HG03196 (cell line): Measurements from ENCODE around the gene RAPGEF3.
A peak's percentile ranks its signal among the peaks of the same experiment; 100 is the strongest.

Source experiments
- ATAC-seq: cut with Tn5 transposase; IDR thresholded peaks from one replicate; pipeline ENCODE4 v1.9.1; 2021; ENCODE audit not compliant: unreplicated experiment

RAPGEF3 gene

DNA sequence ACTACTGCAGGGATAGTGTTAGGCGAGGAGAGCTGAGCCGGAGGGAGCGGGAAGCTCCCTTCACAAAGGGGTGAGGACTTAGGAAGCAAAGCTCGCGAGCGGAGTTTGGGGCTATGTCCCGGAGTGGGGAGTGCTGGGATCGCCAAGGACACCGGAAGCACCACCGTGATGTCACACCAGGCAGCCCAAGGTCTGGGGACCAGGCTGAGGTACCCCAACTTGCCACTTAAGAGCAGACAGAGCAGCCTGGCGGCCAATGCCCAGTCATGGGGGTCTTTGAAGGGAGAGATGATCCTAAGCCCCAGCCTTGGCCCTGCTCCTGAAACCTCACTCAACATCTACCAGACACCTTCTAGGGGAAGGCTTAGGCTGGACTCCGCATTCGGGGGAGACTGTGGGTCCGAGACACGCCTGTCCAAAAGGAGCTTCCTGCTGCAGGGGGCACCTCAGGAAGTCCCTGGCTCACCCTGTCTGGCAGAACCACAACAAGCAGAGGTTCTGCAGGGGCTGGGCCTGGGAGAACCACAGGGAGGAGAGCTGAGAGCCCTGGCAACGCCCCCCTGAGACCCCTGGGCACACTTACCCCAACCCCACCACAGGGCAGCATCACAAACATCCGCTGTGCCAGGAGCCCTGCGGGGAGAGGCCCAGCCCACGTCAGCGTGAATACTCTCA is 32.1 kb upstream of the RAPGEF3 start:
- ATAC-seq, result no peak

DNA sequence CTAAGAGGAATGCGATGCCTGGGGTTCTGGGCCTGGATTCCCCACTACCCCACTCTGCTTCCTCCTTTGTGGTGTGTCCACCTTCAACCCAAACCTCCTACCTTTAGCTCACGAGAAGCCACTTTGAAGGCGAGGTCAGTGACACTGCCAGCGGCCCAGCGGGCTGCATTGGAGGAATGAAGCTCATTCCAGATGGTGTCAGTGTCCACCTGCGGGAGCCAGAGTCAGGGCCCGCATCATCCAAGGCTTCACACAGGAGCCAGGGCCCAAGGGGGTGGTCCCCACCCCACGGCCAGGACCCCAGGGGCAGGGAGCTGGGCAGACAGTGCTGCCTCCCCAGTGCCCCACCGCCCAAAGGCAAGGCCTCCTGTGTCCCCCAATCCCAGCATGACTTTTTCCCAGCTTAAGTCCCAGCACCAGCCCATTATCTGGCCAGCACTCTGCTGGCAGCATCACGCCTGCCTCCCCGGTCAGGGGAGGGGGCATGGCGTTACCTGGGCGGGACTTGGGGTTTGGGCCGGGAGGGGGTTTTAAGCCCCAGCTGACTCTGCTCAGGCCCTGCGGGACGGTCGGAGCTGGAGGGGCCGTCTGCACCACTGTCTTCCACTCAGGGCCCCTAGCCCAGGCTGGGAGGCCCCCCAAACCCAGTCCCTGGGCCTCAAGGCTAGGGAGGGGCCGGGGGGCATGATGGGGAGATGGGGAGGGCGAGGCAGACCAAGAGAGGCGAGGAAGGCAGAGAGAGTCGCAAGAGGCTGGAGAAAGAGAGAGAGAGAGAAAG is 31.2 kb upstream of the RAPGEF3 start:
- ATAC-seq, result no peak

DNA sequence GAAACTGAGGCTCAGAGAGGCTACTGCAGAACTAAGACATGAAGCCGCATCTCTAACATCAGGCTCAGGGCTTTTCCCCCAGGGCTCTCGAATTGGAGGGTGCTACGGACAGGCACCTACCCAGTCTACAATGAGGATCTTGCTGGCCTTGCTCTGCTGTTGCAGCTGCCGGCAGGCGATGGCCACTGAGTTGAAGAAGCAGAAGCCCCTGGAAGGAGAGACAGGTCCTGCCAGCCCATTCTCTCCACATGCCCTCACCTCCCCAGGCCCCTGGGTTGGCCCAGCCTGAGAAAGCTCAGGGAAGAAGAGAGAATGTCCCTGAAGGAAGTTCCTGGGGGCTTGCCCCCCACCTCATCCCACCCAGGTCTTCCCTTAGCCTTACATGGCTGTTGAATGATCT is 30.5 kb upstream of the RAPGEF3 start:
- no peak for ATAC-seq

DNA sequence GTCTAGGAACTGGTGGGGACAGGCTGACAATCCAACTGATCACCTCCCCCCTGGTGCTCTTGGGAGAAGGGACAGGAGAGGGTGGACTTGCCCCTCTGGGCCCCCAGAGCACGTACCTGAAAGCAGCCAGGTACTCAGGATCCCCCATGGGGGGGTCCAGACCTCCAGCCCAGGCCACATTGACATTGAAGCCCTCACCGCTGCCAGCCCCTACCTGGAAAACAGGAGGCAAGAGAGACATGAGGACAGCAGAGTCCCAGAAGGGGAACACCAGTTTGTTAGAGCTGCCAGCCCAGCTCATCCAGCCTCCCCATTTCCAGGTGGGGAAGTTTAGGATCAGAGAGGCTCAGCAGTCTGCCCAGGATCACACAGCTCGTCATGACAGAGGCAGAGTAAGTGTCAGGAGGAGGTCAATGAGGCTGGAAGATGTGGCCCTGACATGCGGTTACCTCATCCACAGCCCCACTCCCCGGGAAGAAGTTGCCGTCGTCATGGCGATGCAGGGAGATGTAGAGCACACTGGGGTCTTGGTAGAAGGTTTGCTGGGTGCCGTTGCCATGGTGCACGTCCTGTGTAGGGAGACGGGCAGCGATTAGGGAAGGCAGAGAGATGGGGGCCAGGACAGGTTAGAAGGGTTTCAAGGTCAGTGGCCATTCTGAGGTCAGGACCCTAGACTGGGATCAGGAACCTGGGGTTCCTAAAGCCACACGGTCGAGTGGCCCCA is 29.1 kb upstream of the RAPGEF3 start:
- ATAC-seq, result no peak

DNA sequence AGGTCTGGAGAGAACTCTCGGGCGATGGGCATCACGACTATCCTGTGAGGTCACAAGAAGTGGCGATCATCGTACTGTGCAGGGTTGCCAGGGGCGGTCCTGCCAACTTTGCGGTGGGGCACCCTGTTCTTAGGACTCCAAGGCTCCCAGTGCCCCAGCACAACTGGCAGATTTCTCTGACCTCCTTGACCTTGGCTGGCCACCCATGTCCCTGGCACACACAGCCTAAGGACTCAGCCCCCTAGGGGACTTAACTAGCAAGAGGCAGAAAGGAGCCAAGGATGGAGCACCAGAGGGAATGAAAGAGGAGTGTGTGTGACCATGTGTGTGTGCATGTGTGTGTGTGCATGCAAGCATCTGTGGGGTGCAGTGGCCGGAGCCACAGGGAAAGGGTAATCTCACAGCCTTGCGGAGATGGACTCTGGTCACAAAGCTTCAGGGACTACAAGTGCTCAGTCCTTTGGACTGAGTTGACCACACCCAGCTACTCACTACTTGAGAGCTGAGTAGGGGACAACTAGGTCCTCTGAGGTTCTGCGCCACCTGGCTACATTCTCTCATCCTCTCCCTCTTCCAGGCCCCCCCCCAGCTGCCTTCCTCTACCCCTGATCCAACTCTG is 28.1 kb upstream of the RAPGEF3 start:
- ATAC-seq, result no peak

DNA sequence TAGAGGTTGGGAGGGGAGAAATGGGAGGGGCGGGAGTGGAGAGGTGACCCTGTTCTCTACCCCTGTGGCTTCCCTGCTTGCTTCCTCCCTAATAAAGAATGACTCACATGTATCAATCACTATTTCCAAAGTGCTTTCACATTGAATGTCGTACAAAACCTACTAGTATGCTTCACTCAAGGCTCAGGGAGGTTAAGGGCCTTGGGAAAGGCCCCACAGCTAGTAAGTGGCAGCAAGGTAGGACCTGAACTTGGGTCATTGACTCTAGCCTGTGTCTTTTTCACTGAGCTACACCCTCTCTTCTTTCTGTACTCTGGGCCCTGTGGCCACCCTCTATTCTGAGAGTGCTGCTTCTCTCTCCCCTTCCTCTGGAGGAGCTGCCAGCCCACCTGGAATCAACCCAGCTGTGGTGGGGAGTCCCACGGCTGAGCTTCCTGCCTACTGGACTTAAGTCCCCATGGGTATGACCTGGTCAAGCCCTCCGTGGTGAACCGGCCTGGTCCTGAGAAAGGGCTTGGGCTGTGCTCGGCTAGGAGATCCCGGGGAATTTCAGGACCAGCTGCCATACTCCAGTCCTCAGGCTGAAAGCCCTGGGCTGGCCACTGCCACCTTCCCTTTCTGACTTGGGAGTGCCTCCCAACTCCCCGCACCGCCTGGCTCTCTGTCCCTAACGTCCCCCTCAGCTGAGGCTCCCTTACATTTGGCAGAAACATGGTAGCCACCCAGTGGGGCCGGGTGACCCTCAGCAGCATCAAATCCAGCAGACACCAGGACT is 27.4 kb upstream of the RAPGEF3 start:
- no peak for ATAC-seq

DNA sequence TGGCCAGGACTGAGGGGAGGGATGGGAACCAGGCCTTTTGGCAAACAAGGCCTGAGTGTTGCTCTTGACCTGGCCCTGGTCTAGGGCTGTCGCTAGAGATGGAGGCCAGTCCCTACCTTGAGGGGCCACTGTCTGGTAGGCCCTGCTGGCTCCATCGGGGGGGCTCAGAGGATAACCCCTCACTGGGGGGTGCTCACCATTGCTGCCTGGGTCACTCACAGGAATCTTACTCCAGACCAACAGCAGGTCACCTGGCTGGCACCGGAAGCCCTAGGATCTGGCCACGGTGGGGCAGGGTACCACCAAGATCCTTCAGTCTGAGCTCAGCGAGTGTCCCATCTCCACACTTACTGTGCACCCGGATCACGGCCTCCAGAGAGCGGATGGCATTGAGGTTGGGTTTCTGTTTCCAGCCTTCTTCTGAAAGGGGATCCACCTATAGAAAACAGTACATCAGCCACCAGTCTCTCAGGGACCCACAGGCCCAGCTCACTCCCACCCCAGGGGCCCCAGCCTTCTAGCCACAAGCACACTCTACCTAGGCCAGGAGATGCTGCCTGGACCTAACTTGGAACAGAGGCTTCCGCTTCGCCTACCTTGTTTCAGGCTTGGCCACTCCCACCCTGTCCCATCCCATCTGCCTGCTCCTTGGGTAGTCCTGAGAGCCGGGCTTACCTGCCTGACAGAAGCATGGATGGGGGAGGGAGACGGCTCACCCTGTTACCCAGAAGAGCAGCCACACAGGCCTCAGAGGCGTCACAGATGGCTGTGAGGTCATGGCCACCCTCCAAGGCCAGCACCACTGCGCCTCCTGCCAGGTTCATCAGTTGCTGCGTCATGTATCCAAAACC is 26.6 kb upstream of the RAPGEF3 start:
- ATAC-seq, result no peak

DNA sequence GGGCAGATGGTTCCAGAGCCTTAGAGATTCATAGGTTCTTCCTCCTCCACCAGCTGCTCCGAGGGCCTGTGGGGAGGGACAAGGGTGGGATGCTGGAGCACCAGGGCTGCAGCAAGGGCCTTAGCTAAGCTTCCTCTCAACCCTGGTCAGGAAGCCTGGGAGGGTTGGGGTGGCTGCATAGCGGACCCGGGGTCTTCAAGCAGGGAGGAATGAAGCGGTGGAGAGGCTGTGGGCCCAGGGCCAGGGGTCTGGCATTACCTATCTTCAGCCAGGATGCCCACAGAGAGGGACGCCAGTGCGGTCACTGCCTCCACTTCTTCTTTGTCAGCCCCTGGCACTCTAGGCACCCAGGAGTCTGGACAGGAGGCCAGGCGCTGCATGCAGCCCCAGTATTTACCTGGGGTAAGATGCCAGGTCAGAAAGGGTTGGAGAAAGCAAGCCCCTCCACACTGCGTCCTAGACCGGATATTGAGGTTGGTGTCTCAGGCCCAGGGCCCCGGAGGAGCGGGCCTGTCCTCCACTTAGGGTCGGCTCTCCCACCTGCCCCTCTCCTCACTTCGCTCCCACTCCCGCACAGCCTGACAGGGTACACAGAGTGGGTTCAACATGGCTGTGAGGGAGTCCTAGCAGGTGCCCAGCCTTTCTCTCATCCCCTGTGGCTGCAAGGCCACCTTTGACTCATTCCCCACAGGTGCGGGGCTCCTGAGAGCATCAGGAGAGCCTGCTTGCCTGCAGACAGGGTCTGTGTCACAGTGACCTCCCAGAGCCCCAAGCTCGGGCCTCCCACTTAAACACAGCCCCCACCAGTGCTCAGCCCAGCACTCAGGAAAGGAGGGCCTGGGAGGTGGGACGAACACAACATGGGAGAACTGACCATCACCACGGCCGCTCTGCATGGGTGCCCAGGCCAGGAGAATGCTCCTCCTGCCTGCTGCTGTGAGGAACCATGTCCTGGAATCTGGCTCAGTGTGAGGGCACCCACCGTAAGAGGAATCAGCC is 25.4 kb upstream of the RAPGEF3 start:
- ATAC-seq, result no peak

DNA sequence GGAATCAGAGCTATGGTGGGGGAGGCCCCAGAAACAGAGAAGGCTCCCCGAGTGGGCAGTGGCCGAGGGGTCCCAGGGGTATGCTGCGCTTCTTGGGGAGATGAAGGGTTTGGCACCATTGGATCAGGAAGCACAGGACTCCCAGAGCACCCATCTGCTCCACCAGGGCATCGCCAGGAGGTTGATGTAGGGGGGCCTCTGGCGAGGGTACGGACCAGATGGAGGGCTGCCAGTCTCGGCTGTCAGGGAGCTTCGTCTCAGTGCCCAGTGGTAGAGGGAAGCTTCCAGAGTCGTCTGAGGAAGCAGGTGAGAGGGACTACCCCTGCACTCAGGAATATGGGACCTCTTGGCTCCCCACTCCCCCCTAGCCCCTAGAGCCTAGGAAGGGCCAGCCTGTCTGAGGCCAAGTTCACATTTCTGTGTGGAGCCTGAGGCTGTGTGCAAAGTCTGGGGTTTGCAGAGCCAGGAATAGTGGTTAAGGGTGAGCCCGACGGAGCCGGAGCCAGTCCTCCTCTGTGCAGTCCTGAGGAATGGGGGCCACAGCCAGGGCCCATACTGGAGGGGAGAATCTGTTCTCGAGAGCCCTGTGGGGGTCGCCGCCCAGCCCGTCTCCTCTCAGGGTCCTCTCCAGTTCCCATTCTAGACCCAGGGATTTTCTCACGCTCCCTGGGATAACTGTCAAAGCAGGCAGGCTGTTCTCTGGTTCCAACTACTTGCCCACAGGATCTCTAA is 24.5 kb upstream of the RAPGEF3 start:
- no peak for ATAC-seq

DNA sequence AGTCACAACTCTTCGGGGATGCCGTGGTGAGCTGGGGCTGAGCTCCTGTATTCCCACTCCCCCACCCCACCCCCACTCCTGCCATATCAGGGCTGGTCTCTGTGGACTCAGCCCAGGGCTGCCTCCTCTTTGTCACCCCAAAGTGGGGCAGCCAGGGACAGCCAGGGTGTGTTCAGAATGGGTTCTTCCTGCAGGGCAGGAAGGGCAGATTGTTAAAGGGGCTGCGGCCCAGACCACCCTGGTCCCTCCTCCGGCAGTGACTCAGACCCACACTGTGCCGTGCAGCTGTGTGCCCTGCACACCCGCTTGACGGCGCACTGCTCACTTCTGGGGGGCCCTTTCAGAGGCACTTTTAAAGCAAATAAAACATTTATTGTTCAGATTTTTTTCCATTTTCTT is 23.7 kb upstream of the RAPGEF3 start:
- ATAC-seq, result no peak

DNA sequence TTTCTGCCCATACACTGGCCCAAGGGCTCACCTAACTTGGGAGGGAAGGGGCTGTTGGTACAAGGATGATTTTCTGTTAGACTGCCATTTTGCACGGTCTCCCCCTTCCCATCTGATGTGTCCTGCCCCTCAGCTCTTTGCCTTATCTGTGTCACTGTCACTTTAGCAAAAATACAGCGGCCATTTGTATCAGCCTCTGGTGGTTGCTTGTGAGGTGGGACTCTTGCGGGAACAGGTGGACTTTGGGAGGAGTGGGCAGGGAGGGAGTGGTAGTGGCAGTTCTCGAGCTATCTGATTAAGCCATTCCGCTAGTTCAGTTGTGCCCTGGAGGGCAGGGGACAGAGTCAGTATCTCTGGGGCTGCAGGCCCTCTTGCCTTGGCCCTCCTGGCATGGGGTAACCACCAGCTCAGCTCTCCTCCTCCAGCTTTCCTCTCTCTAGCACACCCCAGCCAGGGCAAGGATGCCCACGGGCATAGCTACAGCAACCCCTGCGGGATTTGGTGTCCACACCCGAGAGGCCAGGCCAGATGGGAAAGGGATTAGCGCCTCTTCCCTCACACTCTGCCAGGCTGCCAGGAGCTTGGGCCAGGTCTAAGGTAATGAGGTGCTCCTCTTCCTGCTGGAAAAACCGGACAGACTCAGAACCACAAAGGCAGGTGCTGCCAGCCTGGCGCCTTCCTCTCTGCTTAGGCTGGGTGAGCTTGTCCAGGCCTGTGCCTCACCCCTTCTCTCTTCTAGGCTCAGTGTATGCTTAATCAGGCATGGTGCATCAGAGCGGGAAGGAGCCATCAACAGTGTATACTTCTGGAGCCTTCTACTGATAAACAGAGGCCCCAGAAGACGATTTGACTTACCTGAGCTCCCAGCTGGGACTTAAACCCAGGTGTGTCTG is 23.0 kb upstream of the RAPGEF3 start:
- no peak for ATAC-seq

DNA sequence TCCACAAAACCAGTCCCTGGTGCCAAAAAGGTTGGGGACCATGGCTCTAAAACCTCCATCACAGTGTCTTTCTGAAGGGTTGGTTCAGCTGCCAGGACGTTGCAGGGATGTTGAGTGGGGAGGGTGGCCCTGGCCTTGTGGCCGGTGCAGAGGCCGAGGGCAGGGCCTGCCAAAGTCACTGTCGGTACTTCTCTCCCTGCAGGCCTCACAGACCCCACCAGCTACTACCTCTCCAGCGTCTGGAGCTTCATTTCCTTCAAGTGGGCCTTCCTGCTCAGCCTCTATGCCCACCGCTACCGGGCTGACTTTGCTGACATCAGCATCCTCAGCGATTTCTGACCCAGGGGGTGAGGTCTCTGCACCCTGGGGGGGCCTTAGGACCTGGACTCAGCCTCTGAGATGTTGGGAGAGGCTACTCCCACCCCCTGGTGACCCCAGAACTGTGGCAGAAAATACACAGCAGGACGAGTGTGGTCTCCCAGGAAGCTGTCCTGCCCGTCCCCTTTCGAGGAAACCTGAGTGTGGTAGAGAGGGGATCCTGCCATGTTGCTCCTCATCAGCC is 21.3 kb upstream of the RAPGEF3 start:
- no peak for ATAC-seq

DNA sequence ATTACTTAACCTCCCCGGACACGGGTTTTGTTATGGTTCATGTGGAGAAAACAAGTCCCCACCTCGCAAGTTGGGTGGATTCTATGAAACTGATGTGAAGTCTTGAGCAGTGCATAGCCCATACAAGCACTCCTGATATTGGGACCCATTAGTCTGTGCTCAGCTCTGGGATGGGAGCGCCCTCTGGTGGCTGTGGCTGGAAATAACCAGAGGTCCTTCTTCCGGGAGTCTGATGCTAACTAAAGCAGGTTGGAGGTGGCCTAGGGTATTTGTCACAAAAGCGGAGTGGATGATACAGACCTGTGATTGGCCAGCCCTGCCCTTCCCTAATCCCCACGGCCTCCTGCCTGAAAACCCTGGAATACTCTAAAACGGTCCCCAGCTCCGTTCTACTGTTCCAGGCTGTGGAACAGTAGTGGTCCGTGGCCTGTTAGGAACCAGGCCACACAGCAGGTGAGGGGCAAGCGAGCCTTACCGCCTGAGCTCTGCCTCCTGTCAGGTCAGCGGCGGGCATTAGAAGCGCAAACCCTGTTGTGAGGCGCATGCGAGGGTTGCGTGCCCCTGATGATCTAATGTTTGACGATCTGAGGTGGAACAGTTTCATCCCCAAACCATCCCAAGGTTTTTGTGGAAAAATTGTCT is 20.7 kb upstream of the RAPGEF3 start:
- ATAC-seq, result peak; percentile 83

DNA sequence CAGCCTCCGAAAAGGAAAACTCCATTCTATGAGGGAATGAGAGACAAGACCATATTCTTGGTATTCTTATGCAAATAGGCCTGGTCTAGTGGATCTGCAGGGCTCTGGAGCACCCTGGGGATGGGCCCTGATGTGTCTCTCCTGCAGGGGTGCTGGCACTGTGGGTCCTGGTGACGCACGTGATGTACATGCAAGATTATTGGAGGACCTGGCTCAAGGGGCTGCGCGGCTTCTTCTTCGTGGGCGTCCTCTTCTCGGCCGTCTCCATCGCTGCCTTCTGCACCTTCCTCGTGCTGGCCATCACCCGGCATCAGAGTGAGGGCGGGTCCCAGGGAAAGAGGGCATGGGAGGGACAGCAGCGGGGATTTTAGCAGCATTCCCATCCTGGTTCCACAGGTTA is 20.2 kb upstream of the RAPGEF3 start:
- no peak for ATAC-seq

DNA sequence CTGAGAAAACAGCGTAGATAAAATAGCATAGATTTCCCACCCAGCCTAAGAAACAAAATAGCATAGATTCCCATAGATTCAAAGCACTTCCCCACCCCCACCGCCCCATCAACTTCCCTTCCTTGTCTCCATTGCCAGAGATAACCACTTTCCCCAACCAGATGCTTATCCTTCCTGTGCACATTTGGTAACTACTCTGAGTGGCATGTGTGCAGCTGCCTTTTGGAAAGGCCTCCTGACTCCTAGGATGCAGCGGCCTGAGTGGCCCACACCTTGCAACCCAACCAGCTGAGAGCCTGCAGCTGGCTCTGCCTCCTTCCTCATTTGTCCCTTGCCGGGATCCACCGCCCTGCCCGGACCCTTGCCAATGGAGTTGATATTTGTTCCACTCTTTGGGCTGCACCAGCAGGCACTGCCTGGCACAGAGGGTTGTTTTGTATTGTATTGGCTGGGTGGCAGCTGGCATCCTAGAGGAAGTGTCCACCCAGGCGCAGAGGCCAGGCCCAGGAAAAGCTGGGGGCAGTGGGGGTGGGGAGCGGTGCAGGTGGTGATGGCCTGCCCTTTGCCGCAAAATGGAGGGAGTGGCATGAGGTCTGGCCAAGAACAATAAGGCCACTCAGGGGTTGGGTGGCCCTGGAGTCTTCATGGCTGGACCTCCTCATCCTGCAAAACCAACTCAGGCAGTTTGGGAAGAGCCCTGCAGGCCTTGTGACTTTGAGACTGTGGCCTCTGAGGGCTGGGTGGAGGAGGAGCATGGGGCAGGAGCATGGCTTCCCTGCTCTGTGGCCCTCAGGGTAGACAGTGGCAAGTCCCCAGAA is 19.3 kb upstream of the RAPGEF3 start:
- no peak for ATAC-seq
